ENCODE results near the gene PPM1H.
A peak's percentile ranks its signal among the peaks of the same experiment; 100 is the strongest.

Gene PPM1H

GRCh38 chr12:62631471-62632410 lies 303.2 kb downstream of the PPM1H start:
- DNase-seq: peak; percentile 10

DNA sequence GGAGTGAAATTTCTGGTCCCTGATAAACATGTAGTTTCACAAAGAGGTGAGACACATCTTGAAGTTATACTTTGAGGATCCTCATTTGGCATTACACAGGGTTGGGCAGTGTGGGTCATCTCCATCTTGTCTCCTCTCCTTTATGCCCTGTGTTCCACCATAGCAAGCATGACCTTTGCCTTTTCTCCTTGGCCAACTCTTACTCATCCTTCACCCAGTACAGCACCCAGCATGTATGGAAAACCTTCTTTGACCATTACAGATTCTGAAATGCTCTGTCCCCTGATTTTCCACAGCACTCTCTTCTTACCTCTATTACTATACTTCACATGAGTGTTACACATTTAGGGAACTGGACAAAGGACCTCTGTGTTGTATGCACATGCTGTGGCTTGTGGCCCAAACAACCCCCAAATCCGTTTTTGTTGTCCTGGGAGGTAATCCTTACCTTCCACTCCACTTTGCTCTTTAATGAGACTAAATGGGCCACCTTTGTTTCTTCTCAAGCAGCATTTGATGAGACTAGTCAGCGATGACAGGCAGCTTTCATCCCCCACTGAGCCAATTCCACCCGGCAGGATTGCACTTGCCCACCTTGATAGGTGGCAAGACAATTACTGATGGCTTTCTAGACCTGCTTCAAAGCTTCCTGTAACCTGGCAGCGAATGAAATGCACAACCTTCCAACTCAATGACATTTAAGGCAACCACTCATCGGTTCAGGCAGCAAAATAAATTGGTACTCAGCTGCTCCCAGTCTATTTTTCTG lies 304.8 kb downstream of the PPM1H start:
- no peak for DNase-seq

GRCh38 chr12:62629413-62629812 lies 305.5 kb downstream of the PPM1H start:
- DNase-seq: no peak

DNA sequence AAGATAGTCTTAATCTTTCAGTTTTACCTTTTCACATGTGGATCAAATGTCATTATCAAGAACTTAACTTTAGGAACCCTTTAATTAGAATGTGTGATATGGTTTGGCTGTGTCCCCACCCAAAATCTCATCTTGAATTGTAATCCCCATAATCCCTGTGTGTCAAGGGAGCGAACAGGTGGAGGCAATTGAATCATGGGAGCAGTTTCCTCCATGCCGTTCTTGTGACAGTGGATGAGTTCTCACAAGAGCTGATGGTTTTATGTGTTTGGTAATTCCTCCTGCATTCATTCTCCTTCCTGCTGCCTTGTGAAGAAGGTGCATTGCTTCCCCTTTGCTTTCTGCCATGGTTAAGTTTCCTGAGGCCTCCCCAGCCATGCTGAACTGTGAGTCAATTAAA lies 307.8 kb downstream of the PPM1H start:
- no peak for DNase-seq

DNA sequence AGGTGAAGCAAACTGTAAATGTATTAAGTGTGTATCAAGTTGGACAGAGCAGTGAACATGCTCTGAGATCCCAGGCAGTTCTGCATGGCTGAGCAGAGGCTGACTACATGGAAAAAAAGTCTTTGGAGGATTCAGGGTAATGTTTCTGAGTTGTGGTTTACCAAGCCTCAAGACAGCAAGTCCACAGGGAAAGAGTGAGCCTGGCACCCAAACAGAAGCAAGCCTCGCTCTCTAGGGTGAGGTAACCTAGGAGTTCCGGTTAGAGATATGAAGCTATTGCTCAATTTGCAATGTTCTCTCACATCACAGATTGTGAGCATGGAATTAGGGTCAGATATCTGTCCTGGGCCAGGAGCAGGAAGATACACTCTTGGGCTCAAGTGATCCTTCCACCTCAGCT lies 309.7 kb downstream of the PPM1H start:
- no peak for DNase-seq

DNA sequence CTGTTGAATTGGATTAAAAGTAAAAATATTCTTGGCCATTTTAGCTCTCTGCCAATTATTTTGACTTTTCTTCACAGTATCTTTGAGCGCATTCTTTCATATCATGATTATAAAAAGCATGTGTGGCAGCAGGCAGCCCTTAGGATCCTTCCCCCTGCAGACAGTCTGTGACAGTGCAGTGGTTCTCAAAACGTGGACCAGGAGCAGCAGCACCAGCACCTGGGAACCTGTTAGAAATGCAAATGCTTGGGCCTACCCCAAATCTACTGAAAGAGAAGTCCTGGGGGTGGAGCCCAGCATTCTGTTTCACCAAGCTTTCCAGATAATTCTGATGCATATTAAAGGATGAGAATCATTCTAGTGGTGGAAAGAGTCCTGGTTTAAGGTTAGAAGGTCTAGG lies 312.8 kb downstream of the PPM1H start:
- DNase-seq: no peak

DNA sequence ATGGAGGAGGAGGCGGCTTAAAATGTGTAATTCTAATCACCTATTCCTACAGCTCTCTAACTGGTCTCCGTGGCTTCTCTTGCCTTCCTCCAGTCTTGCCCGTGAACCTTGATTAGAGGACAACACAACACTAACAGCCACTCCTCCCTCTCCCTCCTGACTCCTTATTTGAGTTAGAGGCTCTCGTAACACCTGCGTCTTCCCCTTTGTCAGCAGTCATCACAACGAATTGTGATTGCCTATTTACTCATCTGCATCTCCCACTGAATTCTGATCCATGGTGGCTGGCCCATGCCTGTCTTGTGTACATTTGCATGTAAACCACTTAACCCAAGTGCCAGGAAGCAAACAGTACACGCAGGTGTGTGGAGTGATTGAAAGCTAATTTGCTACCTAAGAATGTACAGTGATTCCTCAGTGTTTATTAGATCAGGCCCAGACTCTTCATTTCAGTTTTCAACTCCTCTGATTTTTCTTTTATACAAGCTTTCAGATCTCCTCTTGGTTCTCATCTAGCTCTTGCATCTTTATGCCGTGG lies 313.8 kb downstream of the PPM1H start:
- DNase-seq: no peak

- no peak for DNase-seq
Measured at GRCh38 chr12:62618930-62619329, 316.0 kb downstream of the PPM1H start.

DNA sequence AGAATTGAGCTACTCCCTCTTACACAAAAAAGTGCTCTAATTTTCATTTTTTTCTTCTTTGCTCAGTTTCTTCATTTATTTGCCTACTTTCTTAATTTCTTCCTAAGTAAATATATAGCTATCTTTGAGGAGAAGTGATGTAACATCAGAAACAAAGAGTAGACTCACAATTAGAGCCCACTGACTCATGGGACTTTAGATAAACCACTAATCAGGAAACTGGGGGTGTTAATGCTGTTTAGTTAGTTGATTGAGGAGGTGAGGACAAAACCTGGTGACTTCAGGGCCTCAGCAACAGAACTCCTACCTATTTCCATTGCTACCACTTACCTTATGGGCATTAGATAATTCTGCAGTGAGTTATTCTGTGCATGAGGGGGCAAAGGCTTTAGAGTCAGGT lies 316.6 kb downstream of the PPM1H start:
- DNase-seq: no peak

GRCh38 chr12:62613081-62613480 lies 321.9 kb downstream of the PPM1H start:
- no peak for DNase-seq

GRCh38 chr12:62606654-62607053 lies 328.3 kb downstream of the PPM1H start:
- no peak for DNase-seq

- no peak for DNase-seq
Measured at GRCh38 chr12:62605981-62606380, 329.0 kb downstream of the PPM1H start.

DNA sequence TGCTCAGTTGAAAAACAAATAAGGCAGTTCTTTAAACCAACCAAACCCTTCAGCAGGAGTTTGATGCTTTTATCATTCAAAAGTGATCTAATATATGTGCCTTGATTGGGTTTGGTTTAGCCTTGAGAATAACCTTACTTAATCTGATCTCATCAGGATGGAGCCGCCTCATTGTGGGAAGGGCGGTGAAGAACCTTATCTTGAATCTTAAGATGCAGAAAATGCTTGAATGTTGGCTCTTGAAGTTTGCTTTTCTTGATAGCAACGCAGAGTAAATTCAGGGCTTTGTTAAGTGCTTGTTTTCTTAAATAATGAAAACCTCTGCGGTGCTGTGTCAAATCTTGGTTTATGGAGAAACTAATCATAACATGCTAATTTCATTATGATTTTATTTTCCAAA lies 330.1 kb downstream of the PPM1H start:
- peak; percentile 45 for DNase-seq

- peak; percentile 22 for DNase-seq
Measured at GRCh38 chr12:62604373-62604772, 330.6 kb downstream of the PPM1H start.

- no peak for DNase-seq
Measured at GRCh38 chr12:62603811-62604098, 331.2 kb downstream of the PPM1H start.

GRCh38 chr12:62603061-62603810 lies 331.7 kb downstream of the PPM1H start:
- DNase-seq: peak; percentile 86

GRCh38 chr12:62602255-62603060 lies 332.5 kb downstream of the PPM1H start:
- peak; percentile 90 for DNase-seq

DNA sequence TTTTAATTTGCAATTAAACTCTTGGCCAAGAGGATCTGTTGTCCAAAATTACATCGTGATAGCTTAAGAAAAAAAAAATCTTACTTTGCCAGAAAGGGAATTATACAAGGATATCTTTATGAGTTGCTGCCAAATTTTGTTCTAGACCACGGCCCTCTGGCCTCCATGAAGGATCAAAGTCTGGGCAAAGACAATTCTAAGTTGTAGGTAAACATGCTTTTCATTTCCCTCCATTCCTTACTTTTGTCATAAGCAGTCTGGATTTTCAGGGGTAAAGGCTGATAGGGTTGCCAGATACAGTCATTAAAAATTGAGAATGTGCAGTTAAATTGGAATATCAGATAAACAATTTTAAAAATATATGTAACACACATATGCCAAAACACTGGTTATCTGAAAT lies 333.2 kb downstream of the PPM1H start:
- peak; percentile 3 for DNase-seq

GRCh38 chr12:62599854-62600437 lies 335.0 kb downstream of the PPM1H start:
- DNase-seq: no peak

GRCh38 chr12:62598846-62599245 lies 336.1 kb downstream of the PPM1H start:
- no peak for DNase-seq

GRCh38 chr12:62597253-62597652 lies 337.7 kb downstream of the PPM1H start:
- DNase-seq: no peak
